Coronary artery (tissue), 2 donors: ENCODE results near the gene ABTB2.

Source experiments
- DNase-seq: peaks from one replicate; pipeline ENCODE4 v3.0.0-alpha.2; 2017; ENCODE audit warnings: low spot score
- H3K27ac ChIP-seq, 2 donors: fragments of 200-600 bp; sonication (generic); one replicate each; pipeline ENCODE4 v1.5.1; 2016 to 2019
- H3K4me3 ChIP-seq: fragments of 200-600 bp; sonication (generic); 2 replicates; pipeline ENCODE4 v1.5.1; 2016; ENCODE audit warnings: mild to moderate bottlenecking, moderate library complexity
- TF ChIP-seq, protein P1 (sequence below): fragments of 200-600 bp; sonication (generic); IDR thresholded peaks from one replicate; pipeline ENCODE4 v1.5.1; 2019; ENCODE audit warnings: antibody characterized with exemption

ABTB2 gene

GRCh38 chr11:34331329-34331728, 26.5 kb downstream of the ABTB2 start:
- Histone ChIP-seq H3K27ac (peak overlapping the region; percentile 13 to 22), H3K4me3 (no peak overlapping the region)
- DNase-seq = no peak
- TF ChIP-seq, protein P1, sequence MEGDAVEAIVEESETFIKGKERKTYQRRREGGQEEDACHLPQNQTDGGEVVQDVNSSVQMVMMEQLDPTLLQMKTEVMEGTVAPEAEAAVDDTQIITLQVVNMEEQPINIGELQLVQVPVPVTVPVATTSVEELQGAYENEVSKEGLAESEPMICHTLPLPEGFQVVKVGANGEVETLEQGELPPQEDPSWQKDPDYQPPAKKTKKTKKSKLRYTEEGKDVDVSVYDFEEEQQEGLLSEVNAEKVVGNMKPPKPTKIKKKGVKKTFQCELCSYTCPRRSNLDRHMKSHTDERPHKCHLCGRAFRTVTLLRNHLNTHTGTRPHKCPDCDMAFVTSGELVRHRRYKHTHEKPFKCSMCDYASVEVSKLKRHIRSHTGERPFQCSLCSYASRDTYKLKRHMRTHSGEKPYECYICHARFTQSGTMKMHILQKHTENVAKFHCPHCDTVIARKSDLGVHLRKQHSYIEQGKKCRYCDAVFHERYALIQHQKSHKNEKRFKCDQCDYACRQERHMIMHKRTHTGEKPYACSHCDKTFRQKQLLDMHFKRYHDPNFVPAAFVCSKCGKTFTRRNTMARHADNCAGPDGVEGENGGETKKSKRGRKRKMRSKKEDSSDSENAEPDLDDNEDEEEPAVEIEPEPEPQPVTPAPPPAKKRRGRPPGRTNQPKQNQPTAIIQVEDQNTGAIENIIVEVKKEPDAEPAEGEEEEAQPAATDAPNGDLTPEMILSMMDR = no peak

- TF ChIP-seq, protein P1 = no peak
- H3K4me3 ChIP-seq = no peak overlapping the region
- DNase-seq = no peak
- H3K27ac ChIP-seq = peak overlapping the region; percentile 13 to 22
Observed at GRCh38 chr11:34330653-34331052, 27.2 kb downstream of the ABTB2 start.

- Histone ChIP-seq H3K4me3 (no peak overlapping the region), H3K27ac (peak overlapping the region; percentile 1 to 40)
- TF ChIP-seq, protein P1 = no peak
- no peak for DNase-seq
Observed at GRCh38 chr11:34329876-34330275, 27.9 kb downstream of the ABTB2 start.

DNA sequence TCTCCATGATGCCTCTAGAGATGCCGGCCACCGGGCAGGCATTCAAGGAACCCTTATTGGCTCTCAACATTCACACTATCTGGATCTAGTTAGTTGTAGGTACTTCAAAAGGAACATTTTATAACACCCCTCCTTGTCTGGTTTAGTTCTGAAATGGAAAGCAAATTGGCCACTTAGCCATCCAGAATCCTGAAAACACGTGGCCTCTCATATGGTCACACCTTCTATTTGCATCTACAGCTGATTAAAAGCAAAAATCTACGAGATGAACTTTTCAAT, 29.2 kb downstream of the ABTB2 start:
- Histone ChIP-seq H3K27ac (peak overlapping the region in 1 of 2 donors; percentile 55), H3K4me3 (no peak overlapping the region)
- DNase-seq = no peak
- TF ChIP-seq, protein P1 = no peak

GRCh38 chr11:34327804-34328631, 29.8 kb downstream of the ABTB2 start:
- TF ChIP-seq, protein P1 = no peak
- no peak overlapping the region for H3K4me3 ChIP-seq
- H3K27ac ChIP-seq = peak overlapping the region; percentile 24 to 55
- no peak for DNase-seq

DNA sequence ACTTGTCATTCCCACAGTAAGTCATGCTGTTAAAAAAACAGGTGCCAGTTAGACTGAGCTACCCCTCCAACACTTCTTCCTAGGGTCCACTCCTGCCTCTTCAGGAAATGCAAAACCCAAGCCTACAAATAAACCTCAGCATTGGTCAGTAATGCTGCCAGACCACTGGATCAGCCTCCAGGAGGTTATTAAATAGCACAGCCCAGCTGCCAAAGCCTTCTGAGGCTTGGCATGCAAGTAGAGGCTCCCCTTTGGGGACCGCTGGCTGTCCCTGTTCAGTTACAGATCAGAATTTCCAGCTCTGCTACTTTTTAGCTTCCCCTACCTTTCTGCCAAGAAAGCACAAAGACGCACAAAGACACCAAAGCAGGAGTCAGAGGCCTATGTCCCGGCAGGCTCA, 33.3 kb downstream of the ABTB2 start:
- no peak for DNase-seq
- TF ChIP-seq, protein P1 = no peak
- H3K27ac ChIP-seq = no peak overlapping the region
- H3K4me3 ChIP-seq = no peak overlapping the region

GRCh38 chr11:34323601-34324000, 34.2 kb downstream of the ABTB2 start:
- Histone ChIP-seq H3K4me3 (no peak overlapping the region), H3K27ac (no peak overlapping the region)
- DNase-seq = no peak
- TF ChIP-seq, protein P1 = no peak
